Hepatocyte (in vitro differentiated cells): Measurements from ENCODE around the gene SULT1A2. TPM values are rescaled to one million over a fixed set of nuclear protein-coding genes. Genes with fewer than 3 reads are reported as not detected.

Experiments
- DNase-seq: peaks from one replicate; pipeline ENCODE4 v3.0.0-alpha.2; 2016; ENCODE audit warnings: low spot score
- H2AFZ ChIP-seq: fragments of 200-600 bp; sonication (generic); 2 replicates; pipeline ENCODE4 v1.6.0; 2016; ENCODE audit warnings: antibody characterized with exemption, mild to moderate bottlenecking
- H3K27ac ChIP-seq: fragments of 200-600 bp; sonication (generic); 2 replicates; pipeline ENCODE4 v1.5.1; 2016; ENCODE audit warnings: mild to moderate bottlenecking
- H3K27me3 ChIP-seq: fragments of 200-600 bp; sonication (generic); 2 replicates; pipeline ENCODE4 v1.6.1; 2016
- H3K36me3 ChIP-seq: fragments of 200-600 bp; sonication (generic); replicated peaks from 2 replicates; pipeline ENCODE4 v1.5.1; 2016; ENCODE audit warnings: low read depth; ENCODE audit not compliant: insufficient read depth
- H3K4me1 ChIP-seq: fragments of 200-600 bp; sonication (generic); 2 replicates; pipeline ENCODE4 v1.5.1; 2016; ENCODE audit warnings: mild to moderate bottlenecking, moderate library complexity; ENCODE audit not compliant: insufficient read depth
- H3K4me2 ChIP-seq: fragments of 200-600 bp; sonication (generic); 2 replicates; pipeline ENCODE4 v1.6.0; 2016
- H3K4me3 ChIP-seq: fragments of 200-600 bp; sonication (generic); 2 replicates; pipeline ENCODE4 v1.5.1; 2016; ENCODE audit warnings: mild to moderate bottlenecking
- H3K79me2 ChIP-seq: fragments of 200-600 bp; sonication (generic); 2 replicates; pipeline ENCODE4 v1.6.0; 2017; ENCODE audit warnings: mild to moderate bottlenecking
- H3K9me2 ChIP-seq: fragments of 200-600 bp; sonication (generic); replicated peaks from 2 replicates; pipeline ENCODE4 v1.6.0; 2017; ENCODE audit warnings: mild to moderate bottlenecking; ENCODE audit not compliant: insufficient read depth
- H3K9me3 ChIP-seq: fragments of 200-600 bp; sonication (generic); 2 replicates; pipeline ENCODE4 v1.5.1; 2016; ENCODE audit warnings: low read depth, mild to moderate bottlenecking
- H4K20me1 ChIP-seq: fragments of 200-600 bp; sonication (generic); 2 replicates; pipeline ENCODE4 v1.6.0; 2016; ENCODE audit warnings: mild to moderate bottlenecking; ENCODE audit not compliant: insufficient read depth, poor library complexity, severe bottlenecking
- CTCF ChIP-seq: fragments of 200-600 bp; sonication (generic); IDR thresholded peaks from 2 replicates; pipeline ENCODE4 v1.5.1; 2016; ENCODE audit warnings: antibody characterized with exemption, mild to moderate bottlenecking; ENCODE audit not compliant: poor library complexity
- EZH2 ChIP-seq: fragments of 200-600 bp; sonication (generic); IDR thresholded peaks from 2 replicates; pipeline ENCODE4 v1.6.1; 2016; ENCODE audit warnings: antibody characterized with exemption, mild to moderate bottlenecking, borderline replicate concordance
- EZH2phosphoT487 ChIP-seq: fragments of 200-600 bp; sonication (generic); IDR thresholded peaks from one replicate; pipeline ENCODE4 v1.6.1; 2018; ENCODE audit warnings: antibody characterized with exemption, mild to moderate bottlenecking, low read depth, moderate library complexity; ENCODE audit not compliant: unreplicated experiment, severe bottlenecking
- WGBS: methylation state at CpG from one replicate; pipeline ENCODE4 v1.1.6; 2016; ENCODE audit warnings: low lambda C conversion rate; ENCODE audit errors: missing lambda C conversion rate; 5-methylcytosine and 5-hydroxymethylcytosine counted together
- polyA plus RNA-seq: library from polyadenylated mRNA; unstranded; fragments of >200 nt; fragmentation: Nextera tagmentation; extraction: Ambion mirVana; gene quantifications from 2 replicates; pipeline ENCODE4 v1.2.1, GENCODE V29; 2016
- total RNA-seq: library from RNA; depleted of rRNA; stranded (reverse); fragments of >200 nt; gene quantifications from 2 replicates; pipeline ENCODE4 v1.2.3, GENCODE V29; 2014

Gene SULT1A2
- total and polyA plus RNA-seq, 2 experiments from 2014 or later = 1.8 to 3.6 TPM

DNA sequence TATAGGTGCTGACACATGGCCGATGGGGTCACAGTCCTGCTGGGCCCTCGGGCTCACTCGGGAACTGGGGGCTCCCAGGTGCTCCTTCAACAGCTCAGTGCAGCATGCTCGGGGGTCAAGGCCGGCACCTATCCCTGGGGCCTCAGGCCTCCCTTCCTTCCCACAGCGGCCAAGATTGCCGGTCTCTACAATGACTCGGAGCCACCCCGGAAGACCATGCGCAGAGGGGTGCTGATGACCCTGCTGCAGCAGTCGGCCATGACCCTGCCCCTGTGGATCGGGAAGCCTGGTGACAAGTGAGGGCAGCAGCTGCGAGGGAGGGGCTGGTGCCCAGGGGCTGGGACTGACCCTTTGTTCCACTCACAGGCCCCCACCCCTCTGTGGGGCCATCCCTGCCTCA is 6.9 kb downstream of the SULT1A2 start:
- H3K4me1 ChIP-seq = no peaks in the 10 kb centered on the region
- no peaks in the 10 kb centered on the region for H3K36me3 ChIP-seq
- DNase-seq = no peak
- no peak overlapping the region for H2AFZ ChIP-seq
- no peak overlapping the region for H3K27ac ChIP-seq
- TF ChIP-seq EZH2phosphoT487 = no peak
- no peak for TF ChIP-seq CTCF
- TF ChIP-seq EZH2 = no peak
- no peaks in the 10 kb centered on the region for H4K20me1 ChIP-seq
- no peaks in the 10 kb centered on the region for H3K9me3 ChIP-seq
- H3K4me2 ChIP-seq = no peak overlapping the region
- H3K9me2 ChIP-seq = no peaks in the 10 kb centered on the region
- 95% methylated on average over 13 of the region's 13 CpGs for WGBS
- no peaks in the 10 kb centered on the region for H3K27me3 ChIP-seq
- H3K79me2 ChIP-seq = no peaks in the 10 kb centered on the region
- H3K4me3 ChIP-seq = no peak overlapping the region

DNA sequence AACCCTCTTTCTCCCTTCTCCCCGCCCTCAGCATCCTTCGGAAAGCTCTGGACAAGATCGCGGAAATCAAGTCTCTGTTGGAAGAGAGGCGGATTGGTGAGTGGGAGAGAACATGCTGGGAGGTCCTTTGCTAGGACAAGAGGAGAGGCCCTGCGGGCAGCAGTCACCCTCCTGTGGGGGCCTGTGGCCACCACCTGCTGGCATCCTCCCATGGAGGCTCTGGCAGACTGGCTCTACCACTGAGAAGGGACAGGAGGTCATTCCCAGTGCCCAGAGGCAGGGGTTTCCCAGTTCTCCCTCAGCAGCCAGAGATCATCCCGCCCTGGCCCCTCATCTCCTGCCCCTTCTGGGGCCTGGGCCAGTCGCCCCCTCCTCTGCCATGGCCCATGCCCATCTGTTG is 7.8 kb downstream of the SULT1A2 start:
- Histone ChIP-seq H3K4me2 (no peak overlapping the region), H3K36me3 (no peaks in the 10 kb centered on the region), H2AFZ (no peak overlapping the region), H3K27ac (no peak overlapping the region), H3K9me2 (no peaks in the 10 kb centered on the region), H3K4me3 (no peak overlapping the region), H3K27me3 (no peaks in the 10 kb centered on the region), H3K79me2 (no peaks in the 10 kb centered on the region), H3K9me3 (no peaks in the 10 kb centered on the region), H4K20me1 (no peaks in the 10 kb centered on the region), H3K4me1 (no peaks in the 10 kb centered on the region)
- TF ChIP-seq CTCF (no peak), EZH2phosphoT487 (no peak)
- WGBS = 98% methylated on average over 8 of the region's 8 CpGs
- no peak for DNase-seq

DNA sequence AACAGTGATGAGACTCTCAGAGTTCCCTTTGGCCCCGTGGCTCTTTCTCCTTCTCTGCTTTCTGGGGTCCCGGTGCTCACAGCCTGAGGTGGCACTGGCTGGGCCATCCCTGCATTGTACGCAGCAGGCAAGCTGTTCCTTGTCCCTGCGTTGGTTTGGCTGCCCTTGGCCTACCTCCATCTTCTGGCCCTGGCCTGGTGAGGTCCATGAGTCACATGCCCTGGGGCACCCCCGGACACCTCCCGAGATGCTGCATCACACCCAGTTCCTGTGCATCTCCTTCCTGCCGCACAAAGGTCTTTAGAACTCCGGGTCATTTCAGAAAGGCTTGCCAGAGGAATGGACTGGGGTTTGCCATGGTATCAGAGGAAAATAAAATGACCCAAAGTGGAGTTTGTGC is 9.5 kb downstream of the SULT1A2 start:
- H3K4me1 ChIP-seq = no peaks in the 10 kb centered on the region
- TF ChIP-seq EZH2 (no peak), CTCF (no peak), EZH2phosphoT487 (no peak)
- DNase-seq = no peak
- no peak overlapping the region for H3K4me3 ChIP-seq
- H4K20me1 ChIP-seq = no peaks in the 10 kb centered on the region
- no peak overlapping the region for H2AFZ ChIP-seq
- H3K27ac ChIP-seq = no peak overlapping the region
- H3K79me2 ChIP-seq = no peaks in the 10 kb centered on the region
- no peaks in the 10 kb centered on the region for H3K27me3 ChIP-seq
- no peaks in the 10 kb centered on the region for H3K36me3 ChIP-seq
- 85% methylated on average over 8 of the region's 8 CpGs for WGBS
- no peaks in the 10 kb centered on the region for H3K9me3 ChIP-seq
- no peaks in the 10 kb centered on the region for H3K9me2 ChIP-seq
- no peak overlapping the region for H3K4me2 ChIP-seq

DNA sequence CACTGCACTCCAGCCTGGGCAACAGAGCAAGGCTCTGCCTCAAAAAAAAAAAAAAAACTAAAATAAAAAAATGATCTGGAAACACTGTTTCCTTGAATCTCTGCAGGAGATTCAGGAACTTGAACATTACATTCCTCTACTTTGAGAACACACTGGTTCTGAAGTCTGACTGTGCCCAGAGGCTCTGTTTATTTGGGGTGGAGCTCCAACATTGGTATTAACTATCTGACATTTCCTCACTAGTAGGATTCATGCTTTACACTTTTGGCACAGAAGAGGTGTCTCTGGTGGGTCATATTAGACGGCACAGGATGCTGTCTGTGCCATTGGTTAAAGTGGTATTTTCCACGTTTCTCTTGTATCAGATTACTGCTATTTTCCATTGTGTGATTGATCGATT is 10.4 kb downstream of the SULT1A2 start:
- TF ChIP-seq EZH2 (no peak), CTCF (no peak), EZH2phosphoT487 (no peak)
- Histone ChIP-seq H4K20me1 (no peaks in the 10 kb centered on the region), H3K4me1 (no peaks in the 10 kb centered on the region), H3K36me3 (no peaks in the 10 kb centered on the region), H3K4me2 (no peak overlapping the region), H3K9me2 (no peaks in the 10 kb centered on the region), H3K79me2 (no peaks in the 10 kb centered on the region), H3K27me3 (no peaks in the 10 kb centered on the region), H3K27ac (no peak overlapping the region), H2AFZ (no peak overlapping the region), H3K9me3 (no peaks in the 10 kb centered on the region), H3K4me3 (no peak overlapping the region)
- WGBS = 95% methylated on average over 3 of the region's 3 CpGs
- no peak for DNase-seq
